GM23338 (cell line): ENCODE data around the gene ACSF2. TPM values are rescaled to one million over a fixed set of nuclear protein-coding genes. Genes with fewer than 3 reads are reported as not detected.

Experiments
- ATAC-seq: fragments of 200-7000 bp; cut with Tn5 transposase; 3 replicates; pipeline ENCODE4 v1.9.1; 2020
- DNase-seq: peaks from one replicate; pipeline ENCODE4 v3.0.0-alpha.2; 2015; ENCODE audit warnings: low spot score
- H2AFZ ChIP-seq: fragments of 200-600 bp; sonication (generic); 2 replicates; pipeline ENCODE4 v1.8.0; 2016; ENCODE audit warnings: antibody characterized with exemption, mild to moderate bottlenecking, moderate library complexity
- H3F3A ChIP-seq: fragments of 200-600 bp; sonication (generic); replicated peaks from 2 replicates; pipeline ENCODE4 v1.8.0; 2017; ENCODE audit warnings: antibody characterized with exemption, mixed run types, low read depth
- H3K27ac ChIP-seq: fragments of 200-600 bp; sonication (generic); 2 replicates; pipeline ENCODE4 v1.6.1; 2016; ENCODE audit warnings: low read depth
- H3K27me3 ChIP-seq: fragments of 200-600 bp; sonication (generic); 2 replicates; pipeline ENCODE4 v1.8.0; 2016; ENCODE audit warnings: mild to moderate bottlenecking, mixed run types, moderate library complexity; ENCODE audit not compliant: insufficient read depth
- H3K36me3 ChIP-seq: fragments of 200-600 bp; sonication (generic); 2 replicates; pipeline ENCODE4 v1.8.0; 2016; ENCODE audit warnings: mild to moderate bottlenecking; ENCODE audit not compliant: insufficient read depth
- H3K4me1 ChIP-seq: fragments of 200-600 bp; sonication (generic); 2 replicates; pipeline ENCODE4 v1.8.0; 2016; ENCODE audit warnings: mild to moderate bottlenecking, moderate library complexity; ENCODE audit not compliant: insufficient read depth
- H3K4me2 ChIP-seq: fragments of 200-600 bp; sonication (generic); 2 replicates; pipeline ENCODE4 v1.7.1; 2017; ENCODE audit warnings: mixed run types
- H3K4me3 ChIP-seq: fragments of 200-600 bp; sonication (generic); 2 replicates; pipeline ENCODE4 v1.6.1; 2016; ENCODE audit warnings: mixed run types
- H3K79me2 ChIP-seq: fragments of 200-600 bp; sonication (generic); replicated peaks from 2 replicates; pipeline ENCODE4 v1.8.0; 2017; ENCODE audit warnings: mild to moderate bottlenecking; ENCODE audit not compliant: insufficient read depth
- H3K9me2 ChIP-seq: fragments of 200-600 bp; sonication (generic); 2 replicates; pipeline ENCODE4 v1.8.0; 2017; ENCODE audit not compliant: insufficient read depth
- H4K20me1 ChIP-seq: fragments of 200-600 bp; sonication (generic); replicated peaks from 2 replicates; pipeline ENCODE4 v1.8.0; 2017; ENCODE audit warnings: mild to moderate bottlenecking; ENCODE audit not compliant: insufficient read depth
- H3K27ac Mint-ChIP-seq: 2 replicates; pipeline ENCODE4 v1.8.0; 2020; ENCODE audit warnings: inconsistent platforms, mild to moderate bottlenecking, moderate library complexity, mixed read lengths
- H3K27me3 Mint-ChIP-seq: 3 replicates; pipeline ENCODE4 v1.8.0; 2022; ENCODE audit warnings: low read depth, mild to moderate bottlenecking, moderate library complexity, mixed read lengths, inconsistent platforms; ENCODE audit not compliant: insufficient read depth, poor library complexity
- H3K36me3 Mint-ChIP-seq: 3 replicates; pipeline ENCODE4 v1.8.0; 2021; ENCODE audit warnings: low read depth, mild to moderate bottlenecking, inconsistent platforms, moderate library complexity, mixed read lengths
- H3K4me1 Mint-ChIP-seq: 3 replicates; pipeline ENCODE4 v1.8.0; 2020; ENCODE audit warnings: mild to moderate bottlenecking, inconsistent platforms, mixed read lengths
- H3K4me3 Mint-ChIP-seq: 3 replicates; pipeline ENCODE4 v1.8.0; 2021; ENCODE audit warnings: moderate library complexity, mild to moderate bottlenecking, inconsistent platforms, mixed read lengths
- H3K9me3 Mint-ChIP-seq: 3 replicates; pipeline ENCODE4 v1.8.0; 2020; ENCODE audit warnings: moderate library complexity, mild to moderate bottlenecking, inconsistent platforms, mixed read lengths
- CREB1 ChIP-seq: fragments of 250-450 bp; sonication (Bioruptor Pico); IDR thresholded peaks from 2 replicates; pipeline ENCODE4 v1.5.0; 2020; ENCODE audit warnings: low read depth, mild to moderate bottlenecking, moderate library complexity
- JUNB ChIP-seq: IDR thresholded peaks from one replicate; pipeline ENCODE4 v1.6.1; 2016; ENCODE audit warnings: antibody characterized with exemption; ENCODE audit not compliant: unreplicated experiment
- STAT1 ChIP-seq: IDR thresholded peaks from one replicate; pipeline ENCODE4 v1.6.1; 2016; ENCODE audit warnings: antibody characterized with exemption; ENCODE audit not compliant: unreplicated experiment
- ZNF331 ChIP-seq: fragments of 250-450 bp; sonication (Bioruptor Pico); IDR thresholded peaks from 2 replicates; pipeline ENCODE4 v1.5.0; 2020; ENCODE audit warnings: low read depth, mild to moderate bottlenecking, moderate library complexity
- polyA plus RNA-seq: library from polyadenylated mRNA; unstranded; fragments of >200 nt; fragmentation: Nextera tagmentation; extraction: Ambion mirVana; gene quantifications from 2 replicates; pipeline ENCODE4 v1.2.1, GENCODE V29; 2016
- total RNA-seq: library from RNA; depleted of rRNA; stranded (reverse); fragments of >200 nt; shearing (Covaris generic); gene quantifications from 2 replicates; pipeline ENCODE4 v1.2.3, GENCODE V29; 2014
- TF ChIP-seq, protein P1 (sequence below): fragments of 250-450 bp; sonication (Bioruptor Pico); IDR thresholded peaks from 2 replicates; pipeline ENCODE4 v1.5.0; 2020; ENCODE audit warnings: mild to moderate bottlenecking, moderate library complexity
- TF ChIP-seq, protein P2 (sequence below): IDR thresholded peaks from one replicate; pipeline ENCODE4 v1.6.1; 2018; ENCODE audit warnings: antibody characterized with exemption; ENCODE audit not compliant: unreplicated experiment

ACSF2 gene
- total and polyA plus RNA-seq, 2 experiments from 2014 or later = 6.9 to 12.4 TPM

DNA sequence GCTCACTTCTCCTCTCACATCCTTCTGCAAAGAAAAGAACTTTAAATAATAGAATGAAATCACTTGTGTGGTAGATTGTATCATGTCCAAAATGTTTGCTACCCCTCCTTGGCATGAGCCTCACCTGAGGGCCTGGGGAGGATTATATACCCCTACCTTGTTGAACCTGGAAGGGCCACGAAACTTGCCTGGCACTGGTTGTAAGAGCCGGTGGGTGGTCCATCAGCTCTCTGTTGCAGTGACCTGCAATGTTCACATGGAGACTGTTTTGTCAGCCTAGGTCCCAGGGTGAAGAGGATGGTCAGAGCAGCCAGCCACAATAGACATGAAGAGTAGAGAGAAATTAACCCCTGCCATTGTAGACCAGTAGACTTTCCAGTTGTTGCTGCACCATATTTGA is 62.9 kb downstream of the ACSF2 start (continued):
- TF ChIP-seq, protein P1, sequence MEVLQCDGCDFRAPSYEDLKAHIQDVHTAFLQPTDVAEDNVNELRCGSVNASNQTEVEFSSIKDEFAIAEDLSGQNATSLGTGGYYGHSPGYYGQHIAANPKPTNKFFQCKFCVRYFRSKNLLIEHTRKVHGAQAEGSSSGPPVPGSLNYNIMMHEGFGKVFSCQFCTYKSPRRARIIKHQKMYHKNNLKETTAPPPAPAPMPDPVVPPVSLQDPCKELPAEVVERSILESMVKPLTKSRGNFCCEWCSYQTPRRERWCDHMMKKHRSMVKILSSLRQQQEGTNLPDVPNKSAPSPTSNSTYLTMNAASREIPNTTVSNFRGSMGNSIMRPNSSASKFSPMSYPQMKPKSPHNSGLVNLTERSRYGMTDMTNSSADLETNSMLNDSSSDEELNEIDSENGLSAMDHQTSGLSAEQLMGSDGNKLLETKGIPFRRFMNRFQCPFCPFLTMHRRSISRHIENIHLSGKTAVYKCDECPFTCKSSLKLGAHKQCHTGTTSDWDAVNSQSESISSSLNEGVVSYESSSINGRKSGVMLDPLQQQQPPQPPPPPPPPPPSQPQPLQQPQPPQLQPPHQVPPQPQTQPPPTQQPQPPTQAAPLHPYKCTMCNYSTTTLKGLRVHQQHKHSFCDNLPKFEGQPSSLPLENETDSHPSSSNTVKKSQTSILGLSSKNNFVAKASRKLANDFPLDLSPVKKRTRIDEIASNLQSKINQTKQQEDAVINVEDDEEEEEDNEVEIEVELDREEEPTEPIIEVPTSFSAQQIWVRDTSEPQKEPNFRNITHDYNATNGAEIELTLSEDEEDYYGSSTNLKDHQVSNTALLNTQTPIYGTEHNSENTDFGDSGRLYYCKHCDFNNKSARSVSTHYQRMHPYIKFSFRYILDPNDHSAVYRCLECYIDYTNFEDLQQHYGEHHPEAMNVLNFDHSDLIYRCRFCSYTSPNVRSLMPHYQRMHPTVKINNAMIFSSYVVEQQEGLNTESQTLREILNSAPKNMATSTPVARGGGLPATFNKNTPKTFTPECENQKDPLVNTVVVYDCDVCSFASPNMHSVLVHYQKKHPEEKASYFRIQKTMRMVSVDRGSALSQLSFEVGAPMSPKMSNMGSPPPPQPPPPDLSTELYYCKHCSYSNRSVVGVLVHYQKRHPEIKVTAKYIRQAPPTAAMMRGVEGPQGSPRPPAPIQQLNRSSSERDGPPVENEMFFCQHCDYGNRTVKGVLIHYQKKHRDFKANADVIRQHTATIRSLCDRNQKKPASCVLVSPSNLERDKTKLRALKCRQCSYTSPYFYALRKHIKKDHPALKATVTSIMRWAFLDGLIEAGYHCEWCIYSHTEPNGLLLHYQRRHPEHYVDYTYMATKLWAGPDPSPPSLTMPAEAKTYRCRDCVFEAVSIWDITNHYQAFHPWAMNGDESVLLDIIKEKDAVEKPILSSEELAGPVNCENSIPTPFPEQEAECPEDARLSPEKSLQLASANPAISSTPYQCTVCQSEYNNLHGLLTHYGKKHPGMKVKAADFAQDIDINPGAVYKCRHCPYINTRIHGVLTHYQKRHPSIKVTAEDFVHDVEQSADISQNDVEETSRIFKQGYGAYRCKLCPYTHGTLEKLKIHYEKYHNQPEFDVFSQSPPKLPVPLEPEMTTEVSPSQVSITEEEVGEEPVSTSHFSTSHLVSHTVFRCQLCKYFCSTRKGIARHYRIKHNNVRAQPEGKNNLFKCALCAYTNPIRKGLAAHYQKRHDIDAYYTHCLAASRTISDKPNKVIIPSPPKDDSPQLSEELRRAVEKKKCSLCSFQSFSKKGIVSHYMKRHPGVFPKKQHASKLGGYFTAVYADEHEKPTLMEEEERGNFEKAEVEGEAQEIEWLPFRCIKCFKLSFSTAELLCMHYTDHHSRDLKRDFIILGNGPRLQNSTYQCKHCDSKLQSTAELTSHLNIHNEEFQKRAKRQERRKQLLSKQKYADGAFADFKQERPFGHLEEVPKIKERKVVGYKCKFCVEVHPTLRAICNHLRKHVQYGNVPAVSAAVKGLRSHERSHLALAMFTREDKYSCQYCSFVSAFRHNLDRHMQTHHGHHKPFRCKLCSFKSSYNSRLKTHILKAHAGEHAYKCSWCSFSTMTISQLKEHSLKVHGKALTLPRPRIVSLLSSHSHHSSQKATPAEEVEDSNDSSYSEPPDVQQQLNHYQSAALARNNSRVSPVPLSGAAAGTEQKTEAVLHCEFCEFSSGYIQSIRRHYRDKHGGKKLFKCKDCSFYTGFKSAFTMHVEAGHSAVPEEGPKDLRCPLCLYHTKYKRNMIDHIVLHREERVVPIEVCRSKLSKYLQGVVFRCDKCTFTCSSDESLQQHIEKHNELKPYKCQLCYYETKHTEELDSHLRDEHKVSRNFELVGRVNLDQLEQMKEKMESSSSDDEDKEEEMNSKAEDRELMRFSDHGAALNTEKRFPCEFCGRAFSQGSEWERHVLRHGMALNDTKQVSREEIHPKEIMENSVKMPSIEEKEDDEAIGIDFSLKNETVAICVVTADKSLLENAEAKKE (CRISPR knock-in tag) = no peak
- TF ChIP-seq ZNF331 (CRISPR knock-in tag) = no peak
- TF ChIP-seq, protein P2, sequence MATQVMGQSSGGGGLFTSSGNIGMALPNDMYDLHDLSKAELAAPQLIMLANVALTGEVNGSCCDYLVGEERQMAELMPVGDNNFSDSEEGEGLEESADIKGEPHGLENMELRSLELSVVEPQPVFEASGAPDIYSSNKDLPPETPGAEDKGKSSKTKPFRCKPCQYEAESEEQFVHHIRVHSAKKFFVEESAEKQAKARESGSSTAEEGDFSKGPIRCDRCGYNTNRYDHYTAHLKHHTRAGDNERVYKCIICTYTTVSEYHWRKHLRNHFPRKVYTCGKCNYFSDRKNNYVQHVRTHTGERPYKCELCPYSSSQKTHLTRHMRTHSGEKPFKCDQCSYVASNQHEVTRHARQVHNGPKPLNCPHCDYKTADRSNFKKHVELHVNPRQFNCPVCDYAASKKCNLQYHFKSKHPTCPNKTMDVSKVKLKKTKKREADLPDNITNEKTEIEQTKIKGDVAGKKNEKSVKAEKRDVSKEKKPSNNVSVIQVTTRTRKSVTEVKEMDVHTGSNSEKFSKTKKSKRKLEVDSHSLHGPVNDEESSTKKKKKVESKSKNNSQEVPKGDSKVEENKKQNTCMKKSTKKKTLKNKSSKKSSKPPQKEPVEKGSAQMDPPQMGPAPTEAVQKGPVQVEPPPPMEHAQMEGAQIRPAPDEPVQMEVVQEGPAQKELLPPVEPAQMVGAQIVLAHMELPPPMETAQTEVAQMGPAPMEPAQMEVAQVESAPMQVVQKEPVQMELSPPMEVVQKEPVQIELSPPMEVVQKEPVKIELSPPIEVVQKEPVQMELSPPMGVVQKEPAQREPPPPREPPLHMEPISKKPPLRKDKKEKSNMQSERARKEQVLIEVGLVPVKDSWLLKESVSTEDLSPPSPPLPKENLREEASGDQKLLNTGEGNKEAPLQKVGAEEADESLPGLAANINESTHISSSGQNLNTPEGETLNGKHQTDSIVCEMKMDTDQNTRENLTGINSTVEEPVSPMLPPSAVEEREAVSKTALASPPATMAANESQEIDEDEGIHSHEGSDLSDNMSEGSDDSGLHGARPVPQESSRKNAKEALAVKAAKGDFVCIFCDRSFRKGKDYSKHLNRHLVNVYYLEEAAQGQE = no peak
- no peak for TF ChIP-seq CREB1 (CRISPR knock-in tag)
- no peak for TF ChIP-seq STAT1

DNA sequence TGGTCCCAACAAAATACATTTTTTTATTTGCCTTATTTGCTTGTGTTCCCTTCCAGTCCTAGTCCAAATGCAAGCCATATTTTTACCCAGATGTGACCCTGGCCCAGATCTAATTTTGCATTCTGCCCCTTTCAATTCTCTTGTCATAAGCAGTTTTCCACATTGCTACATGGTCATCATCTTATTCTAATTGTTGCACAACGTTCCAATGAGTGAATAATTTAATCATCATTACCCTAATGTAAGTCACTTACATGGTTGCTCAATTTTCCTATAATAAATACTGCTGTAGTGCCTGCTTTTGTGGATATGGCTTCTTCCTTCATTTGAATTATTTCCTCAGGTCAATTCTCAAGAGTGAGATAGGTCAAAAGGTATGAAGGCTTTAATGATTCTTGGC is 65.5 kb downstream of the ACSF2 start:
- DNase-seq = no peak
- Histone ChIP-seq H3K27me3 (no peaks in the 10 kb centered on the region), H3K79me2 (no peaks in the 10 kb centered on the region), H3K4me2 (no peak overlapping the region), H3K9me2 (no peaks in the 10 kb centered on the region), H4K20me1 (no peaks in the 10 kb centered on the region), H3K27ac (no peak overlapping the region), H3K36me3 (no peaks in the 10 kb centered on the region), H3K4me1 (no peaks in the 10 kb centered on the region), H3K4me3 (no peak overlapping the region), H3F3A (no peaks in the 10 kb centered on the region), H2AFZ (no peak overlapping the region)
- H3K4me3 Mint-ChIP-seq = no peak overlapping the region
- peaks cover 2% of the 10 kb centered on the region; the same call in 1 of the 3 replicates for H3K4me1 Mint-ChIP-seq
- H3K9me3 Mint-ChIP-seq = no peaks in the 10 kb centered on the region
- H3K27me3 Mint-ChIP-seq = peaks cover 4% of the 10 kb centered on the region
- no peak overlapping the region for H3K27ac Mint-ChIP-seq
- no peak for ATAC-seq
- H3K36me3 Mint-ChIP-seq = no peaks in the 10 kb centered on the region
- TF ChIP-seq, protein P1 (CRISPR knock-in tag) = no peak
- TF ChIP-seq JUNB = no peak
- TF ChIP-seq CREB1 (CRISPR knock-in tag) = no peak
- no peak for TF ChIP-seq ZNF331 (CRISPR knock-in tag)
